AG10803 (cell line): ENCODE data around the gene ARSH.

ENCODE experiments used
- DNase-seq: peaks from one replicate; pipeline ENCODE4 v3.0.0; 2010; ENCODE audit warnings: low read depth
- H3K4me3 ChIP-seq: 2 replicates; pipeline ENCODE4 v1.5.1; 2011; ENCODE audit warnings: mild to moderate bottlenecking, low read length, control low read depth
- TF ChIP-seq, protein P1 (sequence below): conservative IDR thresholded peaks from 2 replicates; pipeline ENCODE4 v1.5.1; 2011; ENCODE audit warnings: mild to moderate bottlenecking, low read length, control low read depth, inconsistent platforms

The ARSH gene

DNA sequence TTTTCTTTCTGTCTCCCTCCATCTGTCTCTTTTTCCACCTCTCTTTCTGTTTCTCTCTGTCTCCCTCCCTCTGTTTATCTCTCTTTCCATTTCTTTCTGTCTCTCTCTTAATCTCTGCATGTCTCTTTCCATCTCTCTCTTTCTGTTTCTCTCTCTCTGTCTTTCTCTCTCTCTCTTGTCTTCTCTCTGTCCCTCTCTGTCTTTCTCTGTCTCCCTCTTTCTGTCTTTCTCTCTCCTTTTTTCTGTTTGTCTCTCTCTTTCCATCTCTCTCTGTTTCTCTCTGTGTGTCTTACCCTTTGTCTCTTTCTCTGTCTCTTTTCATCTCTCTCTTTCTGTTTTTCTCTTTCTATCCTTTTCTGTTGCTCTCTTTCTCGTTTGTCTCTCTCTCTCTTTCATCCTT is 69.6 kb downstream of the ARSH start:
- TF ChIP-seq, protein P1, sequence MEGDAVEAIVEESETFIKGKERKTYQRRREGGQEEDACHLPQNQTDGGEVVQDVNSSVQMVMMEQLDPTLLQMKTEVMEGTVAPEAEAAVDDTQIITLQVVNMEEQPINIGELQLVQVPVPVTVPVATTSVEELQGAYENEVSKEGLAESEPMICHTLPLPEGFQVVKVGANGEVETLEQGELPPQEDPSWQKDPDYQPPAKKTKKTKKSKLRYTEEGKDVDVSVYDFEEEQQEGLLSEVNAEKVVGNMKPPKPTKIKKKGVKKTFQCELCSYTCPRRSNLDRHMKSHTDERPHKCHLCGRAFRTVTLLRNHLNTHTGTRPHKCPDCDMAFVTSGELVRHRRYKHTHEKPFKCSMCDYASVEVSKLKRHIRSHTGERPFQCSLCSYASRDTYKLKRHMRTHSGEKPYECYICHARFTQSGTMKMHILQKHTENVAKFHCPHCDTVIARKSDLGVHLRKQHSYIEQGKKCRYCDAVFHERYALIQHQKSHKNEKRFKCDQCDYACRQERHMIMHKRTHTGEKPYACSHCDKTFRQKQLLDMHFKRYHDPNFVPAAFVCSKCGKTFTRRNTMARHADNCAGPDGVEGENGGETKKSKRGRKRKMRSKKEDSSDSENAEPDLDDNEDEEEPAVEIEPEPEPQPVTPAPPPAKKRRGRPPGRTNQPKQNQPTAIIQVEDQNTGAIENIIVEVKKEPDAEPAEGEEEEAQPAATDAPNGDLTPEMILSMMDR: no peak
- H3K4me3 ChIP-seq: no peak overlapping the region
- DNase-seq: no peak

DNA sequence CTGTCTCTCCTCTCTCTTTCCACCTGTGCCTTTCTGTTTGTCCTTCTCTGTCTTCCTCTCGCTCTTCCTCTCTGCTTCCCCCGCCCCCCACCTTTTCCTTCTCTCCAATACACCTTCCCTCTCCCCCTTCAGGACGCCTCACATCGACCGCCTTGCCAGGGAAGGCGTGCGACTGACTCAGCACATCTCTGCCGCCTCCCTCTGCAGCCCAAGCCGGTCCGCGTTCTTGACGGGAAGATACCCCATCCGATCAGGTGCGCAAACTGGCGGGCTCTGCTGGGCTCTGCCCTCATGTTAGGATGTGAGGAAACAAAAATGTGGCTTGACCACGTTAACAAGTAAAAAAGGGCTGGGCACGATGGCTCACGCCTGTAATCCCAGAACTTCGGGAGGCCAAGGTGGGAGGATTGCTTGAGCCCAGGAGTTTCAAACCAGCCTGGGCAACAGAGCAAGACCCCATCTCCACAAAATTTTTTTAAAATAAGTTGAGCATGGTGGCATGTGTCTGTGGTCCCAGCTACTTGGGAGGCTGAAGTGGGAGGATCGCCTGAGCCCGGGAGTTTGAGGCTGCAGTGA is 70.2 kb downstream of the ARSH start:
- no peak overlapping the region for H3K4me3 ChIP-seq
- no peak for DNase-seq
- TF ChIP-seq, protein P1: no peak
